ENCODE measurements around the gene NCAPH2. TPM values are rescaled to one million over a fixed set of nuclear protein-coding genes. Genes with fewer than 3 reads are reported as not detected.
A peak's percentile ranks its signal among the peaks of the same experiment; 100 is the strongest.

The NCAPH2 gene
- total RNA-seq, 6 donors from 2014 or later: 55.4 to 104 (median 62.2) TPM

- peaks cover 15 to 29% (median 27%) of the 10 kb centered on the region in 4 donors for H3K36me3 ChIP-seq
- H3K27ac ChIP-seq: no peak overlapping the region
- H3K9me3 ChIP-seq: no peaks in the 10 kb centered on the region
- DNase-seq (no peak), ATAC-seq (ENCODE audit: low FRiP score in 2 of 2) (no peak)
- WGBS, 2 donors: 89 to 95% methylated on average over 12 of the region's 12 CpGs
- no peak overlapping the region for H3K4me3 ChIP-seq
- H3K4me1 ChIP-seq: peaks cover 3 to 13% (median 5%) of the 10 kb centered on the region in 4 donors
- no peaks in the 10 kb centered on the region for H3K27me3 ChIP-seq
- TF ChIP-seq POLR2A (IDR thresholded peaks at IDR 0.05) (no peak), POLR2AphosphoS5 (IDR thresholded peaks at IDR 0.05) (no peak), CTCF (IDR thresholded peaks at IDR 0.05) (no peak), EP300 (IDR thresholded peaks at IDR 0.05) (no peak)
Observed at GRCh38 chr22:50500452-50500851, 7.6 kb upstream of the NCAPH2 start.

- TF ChIP-seq EP300 (IDR thresholded peaks at IDR 0.05) (no peak), CTCF (IDR thresholded peaks at IDR 0.05) (no peak), POLR2AphosphoS5 (IDR thresholded peaks at IDR 0.05) (no peak), POLR2A (IDR thresholded peaks at IDR 0.05) (no peak)
- WGBS, 2 donors: 83 to 88% methylated on average over 4 to 6 of the region's 6 CpGs
Observed at GRCh38 chr22:50502096-50502495, 5.9 kb upstream of the NCAPH2 start.

GRCh38 chr22:50502628-50503474 lies 5.2 kb upstream of the NCAPH2 start:
- Histone ChIP-seq H3K4me1 (peaks cover 14 to 31% (median 17%) of the 10 kb centered on the region in 4 donors), H3K36me3 (peaks cover 15 to 36% (median 33%) of the 10 kb centered on the region in 4 donors), H3K27me3 (no peaks in the 10 kb centered on the region), H3K4me3 (no peak overlapping the region), H3K27ac (no peak overlapping the region), H3K9me3 (no peaks in the 10 kb centered on the region)
- DNase-seq: peak in 1 of 2 donors; percentile 48
- TF ChIP-seq POLR2A (IDR thresholded peaks at IDR 0.05) (no peak), EP300 (IDR thresholded peaks at IDR 0.05) (no peak), POLR2AphosphoS5 (IDR thresholded peaks at IDR 0.05) (no peak)
- 86 to 87% methylated on average over 16 to 24 of the region's 24 CpGs for WGBS, 2 donors
- ATAC-seq (ENCODE audit: low FRiP score in 2 of 2): no peak

More at GRCh38 chr22:50502096-50502495, 5.9 kb upstream of the NCAPH2 start:
- ATAC-seq (ENCODE audit: low FRiP score in 2 of 2): no peak
- Histone ChIP-seq H3K9me3 (no peaks in the 10 kb centered on the region), H3K4me3 (no peak overlapping the region), H3K36me3 (peaks cover 15 to 36% (median 33%) of the 10 kb centered on the region in 4 donors), H3K4me1 (peaks cover 14 to 29% (median 17%) of the 10 kb centered on the region in 4 donors), H3K27me3 (no peaks in the 10 kb centered on the region), H3K27ac (no peak overlapping the region)
- no peak for DNase-seq

- TF ChIP-seq CTCF (IDR thresholded peaks at IDR 0.05): no peak
- no peak for TF ChIP-seq EP300 (IDR thresholded peaks at IDR 0.05)
- no peak for TF ChIP-seq POLR2A (IDR thresholded peaks at IDR 0.05)
- TF ChIP-seq POLR2AphosphoS5 (IDR thresholded peaks at IDR 0.05): no peak
- peaks cover 12 to 26% (median 16%) of the 10 kb centered on the region in 4 donors for H3K4me1 ChIP-seq
- DNase-seq (no peak), ATAC-seq (ENCODE audit: low FRiP score in 2 of 2) (no peak)
- no peaks in the 10 kb centered on the region for H3K9me3 ChIP-seq
- H3K27ac ChIP-seq: no peak overlapping the region
- 93 to 96% methylated on average over 13 to 19 of the region's 26 CpGs for WGBS, 2 donors
- H3K4me3 ChIP-seq: no peak overlapping the region
- H3K27me3 ChIP-seq: no peaks in the 10 kb centered on the region
- H3K36me3 ChIP-seq: peaks cover 15 to 36% (median 33%) of the 10 kb centered on the region in 4 donors
Observed at GRCh38 chr22:50503475-50504145, 4.4 kb upstream of the NCAPH2 start.
